Hepatocyte (in vitro differentiated cells): Measurements from ENCODE around the gene ZGPAT.

ENCODE experiments used
- EZH2 ChIP-seq: fragments of 200-600 bp; sonication (generic); IDR thresholded peaks from 2 replicates; pipeline ENCODE4 v1.6.1; 2016; ENCODE audit warnings: antibody characterized with exemption, mild to moderate bottlenecking, borderline replicate concordance
- TF ChIP-seq, protein P1 (sequence below): fragments of 200-600 bp; sonication (generic); IDR thresholded peaks from 2 replicates; pipeline ENCODE4 v1.5.1; 2016; ENCODE audit warnings: antibody characterized with exemption, mild to moderate bottlenecking; ENCODE audit not compliant: poor library complexity

- TF ChIP-seq, protein P1, sequence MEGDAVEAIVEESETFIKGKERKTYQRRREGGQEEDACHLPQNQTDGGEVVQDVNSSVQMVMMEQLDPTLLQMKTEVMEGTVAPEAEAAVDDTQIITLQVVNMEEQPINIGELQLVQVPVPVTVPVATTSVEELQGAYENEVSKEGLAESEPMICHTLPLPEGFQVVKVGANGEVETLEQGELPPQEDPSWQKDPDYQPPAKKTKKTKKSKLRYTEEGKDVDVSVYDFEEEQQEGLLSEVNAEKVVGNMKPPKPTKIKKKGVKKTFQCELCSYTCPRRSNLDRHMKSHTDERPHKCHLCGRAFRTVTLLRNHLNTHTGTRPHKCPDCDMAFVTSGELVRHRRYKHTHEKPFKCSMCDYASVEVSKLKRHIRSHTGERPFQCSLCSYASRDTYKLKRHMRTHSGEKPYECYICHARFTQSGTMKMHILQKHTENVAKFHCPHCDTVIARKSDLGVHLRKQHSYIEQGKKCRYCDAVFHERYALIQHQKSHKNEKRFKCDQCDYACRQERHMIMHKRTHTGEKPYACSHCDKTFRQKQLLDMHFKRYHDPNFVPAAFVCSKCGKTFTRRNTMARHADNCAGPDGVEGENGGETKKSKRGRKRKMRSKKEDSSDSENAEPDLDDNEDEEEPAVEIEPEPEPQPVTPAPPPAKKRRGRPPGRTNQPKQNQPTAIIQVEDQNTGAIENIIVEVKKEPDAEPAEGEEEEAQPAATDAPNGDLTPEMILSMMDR = no peak
- TF ChIP-seq EZH2 = no peak
Observed at GRCh38 chr20:63769891-63770474, 62.1 kb downstream of the ZGPAT start.
